SHP77 (cell line): Measurements from ENCODE around the gene ZNF417.
"Not testable (repeated sequence)": the region's sequence is repeated elsewhere in the genome, so short reads cannot be mapped to it uniquely, and the experiment has no call there.

Experiments
- DNase-seq, 2 experiments: peaks; one replicate each; lab custom pipeline; 2025; lab: John Stamatoyannopoulos, UW

Gene ZNF417

GRCh38 chr19:57916168-57916995 is at the start of gene ZNF417:
Gene ZNF417, minus strand, starts transcription at chr19:57916592. Its CDS starts 181 bp downstream, at chr19:57916411.
- peak; percentile 94 to 96 for DNase-seq

GRCh38 chr19:57964761-57965160 is 48.4 kb upstream of the ZNF417 start:
- DNase-seq: no peak

- no peak for DNase-seq
These were observed 45.4 kb upstream of the ZNF417 start for GRCh38 chr19:57961785-57962184.

- no peak for DNase-seq
These were observed 38.6 kb upstream of the ZNF417 start for GRCh38 chr19:57954996-57955395.

GRCh38 chr19:57949702-57950101 is 33.3 kb upstream of the ZNF417 start:
- DNase-seq: no peak

- no peak for DNase-seq
These were observed 32.9 kb upstream of the ZNF417 start for GRCh38 chr19:57949296-57949695.

- DNase-seq: peak; percentile 93 to 95
These were observed 31.2 kb upstream of the ZNF417 start, which contains the start of gene ZNF256 for GRCh38 chr19:57947419-57948134. Gene ZNF256, minus strand, starts transcription at chr19:57947706. Its CDS starts 232 bp downstream, at chr19:57947474.

GRCh38 chr19:57947088-57947418 is 30.7 kb upstream of the ZNF417 start:
- DNase-seq: no peak

- no peak for DNase-seq
These were observed 29.9 kb upstream of the ZNF417 start for GRCh38 chr19:57946316-57946715.

- no peak for DNase-seq
These were observed 25.2 kb upstream of the ZNF417 start for GRCh38 chr19:57941593-57941992.

- no peak for DNase-seq
These were observed 19.3 kb upstream of the ZNF417 start for GRCh38 chr19:57935731-57936130.

GRCh38 chr19:57934820-57935665 is 18.7 kb upstream of the ZNF417 start, which contains the start of gene ZNF418:
Gene ZNF418, minus strand, starts transcription at chr19:57935402. Its CDS starts 1,580 bp downstream, at chr19:57933822.
- no peak for DNase-seq

GRCh38 chr19:57927587-57927986 is 11.2 kb upstream of the ZNF417 start:
- DNase-seq: no peak

GRCh38 chr19:57914531-57914930 is 1.9 kb downstream of the ZNF417 start:
- DNase-seq: no peak

- no peak for DNase-seq
These were observed 9.0 kb downstream of the ZNF417 start for GRCh38 chr19:57907394-57907793.

- DNase-seq: no peak
These were observed 11.1 kb downstream of the ZNF417 start for GRCh38 chr19:57905258-57905657.

- no peak for DNase-seq
These were observed 12.7 kb downstream of the ZNF417 start for GRCh38 chr19:57903618-57904184.

- no peak for DNase-seq
These were observed 16.1 kb downstream of the ZNF417 start for GRCh38 chr19:57900311-57900710.

GRCh38 chr19:57890706-57891105 is 25.7 kb downstream of the ZNF417 start:
- not testable (repeated sequence) for DNase-seq

- no peak for DNase-seq
These were observed 27.7 kb downstream of the ZNF417 start, which contains the start of gene ZNF814 for GRCh38 chr19:57888560-57889231. Gene ZNF814, minus strand, starts transcription at chr19:57889037. Its CDS starts 235 bp downstream, at chr19:57888802.

- DNase-seq: no peak
These were observed 28.3 kb downstream of the ZNF417 start for GRCh38 chr19:57888107-57888559.
